Bronchial epithelial cell (primary cell): ENCODE results near the gene APC. TPM values are rescaled to one million over a fixed set of nuclear protein-coding genes. Genes with fewer than 3 reads are reported as not detected.
A peak's percentile ranks its signal among the peaks of the same experiment; 100 is the strongest.
"Not testable (repeated sequence)": the region's sequence is repeated elsewhere in the genome, so short reads cannot be mapped to it uniquely, and the experiment has no call there.

ENCODE experiments used
- DNase-seq: peaks from one replicate; pipeline ENCODE4 v3.0.0-alpha.2; 2010; ENCODE audit warnings: low read depth
- FAIRE-seq: peaks from 2 replicates; lab custom pipeline; 2011; peaks lifted over from hg19 to GRCh38; lab: Jason Lieb, UNC
- H3K27me3 ChIP-seq: 2 replicates; pipeline ENCODE4 v1.5.1; 2011; ENCODE audit warnings: low read length; ENCODE audit not compliant: control insufficient read depth, insufficient read depth
- H3K36me3 ChIP-seq: 2 replicates; pipeline ENCODE4 v1.5.1; 2011; ENCODE audit warnings: low read length; ENCODE audit not compliant: control insufficient read depth, insufficient read depth
- H3K4me3 ChIP-seq: 2 replicates; pipeline ENCODE4 v1.5.1; 2011; ENCODE audit warnings: mild to moderate bottlenecking, low read depth, low read length, control low read depth
- CTCF ChIP-seq: IDR thresholded peaks from 2 replicates; pipeline ENCODE4 v1.5.1; 2011; ENCODE audit warnings: mild to moderate bottlenecking, moderate library complexity, low read length, control low read depth, inconsistent platforms; ENCODE audit not compliant: insufficient read depth, severe bottlenecking
- total RNA-seq: library from RNA; depleted of rRNA; stranded (reverse); fragments of >200 nt; gene quantifications from 2 replicates; pipeline ENCODE4 v1.2.1, GENCODE V29; 2014

APC gene
- total RNA-seq, 1 donor from 2014 or later, result 33.7 TPM

- DNase-seq, result no peak
- no peak for FAIRE-seq
- Histone ChIP-seq H3K27me3 (no peaks in the 10 kb centered on the region), H3K36me3 (no peaks in the 10 kb centered on the region), H3K4me3 (no peak overlapping the region)
- TF ChIP-seq CTCF, result no peak
These were observed 109.6 kb downstream of the APC start for GRCh38 chr5:112847306-112847705.

GRCh38 chr5:112848116-112848811, 110.6 kb downstream of the APC start:
- TF ChIP-seq CTCF, result peak; percentile 74
- DNase-seq, result peak; percentile 71
- no peaks in the 10 kb centered on the region for H3K27me3 ChIP-seq
- H3K36me3 ChIP-seq, result no peaks in the 10 kb centered on the region
- FAIRE-seq, result no peak
- H3K4me3 ChIP-seq, result no peak overlapping the region

- no peak for TF ChIP-seq CTCF
- Histone ChIP-seq H3K4me3 (no peak overlapping the region), H3K36me3 (no peaks in the 10 kb centered on the region), H3K27me3 (no peaks in the 10 kb centered on the region)
- DNase-seq (no peak), FAIRE-seq (no peak)
These were observed 112.2 kb downstream of the APC start for GRCh38 chr5:112849912-112850311.

GRCh38 chr5:112854651-112855050, 117.0 kb downstream of the APC start:
- no peak for FAIRE-seq
- no peak for DNase-seq
- Histone ChIP-seq H3K4me3 (no peak overlapping the region), H3K27me3 (no peaks in the 10 kb centered on the region), H3K36me3 (no peaks in the 10 kb centered on the region)
- no peak for TF ChIP-seq CTCF

GRCh38 chr5:112857866-112858265, 120.2 kb downstream of the APC start:
- DNase-seq (no peak), FAIRE-seq (no peak)
- Histone ChIP-seq H3K27me3 (no peaks in the 10 kb centered on the region), H3K4me3 (no peak overlapping the region), H3K36me3 (peaks cover under 1% of the 10 kb centered on the region)
- TF ChIP-seq CTCF, result no peak

GRCh38 chr5:112860571-112860928, 122.9 kb downstream of the APC start:
- not testable (repeated sequence) for FAIRE-seq, DNase-seq, H3K27me3 ChIP-seq, H3K36me3 ChIP-seq
- H3K4me3 ChIP-seq, result peak overlapping the region; percentile 70
